Measurements from ENCODE around the gene MBTPS1.
"Not testable (repeated sequence)": the region's sequence is repeated elsewhere in the genome, so short reads cannot be mapped to it uniquely, and the experiment has no call there.

Gene MBTPS1

DNA sequence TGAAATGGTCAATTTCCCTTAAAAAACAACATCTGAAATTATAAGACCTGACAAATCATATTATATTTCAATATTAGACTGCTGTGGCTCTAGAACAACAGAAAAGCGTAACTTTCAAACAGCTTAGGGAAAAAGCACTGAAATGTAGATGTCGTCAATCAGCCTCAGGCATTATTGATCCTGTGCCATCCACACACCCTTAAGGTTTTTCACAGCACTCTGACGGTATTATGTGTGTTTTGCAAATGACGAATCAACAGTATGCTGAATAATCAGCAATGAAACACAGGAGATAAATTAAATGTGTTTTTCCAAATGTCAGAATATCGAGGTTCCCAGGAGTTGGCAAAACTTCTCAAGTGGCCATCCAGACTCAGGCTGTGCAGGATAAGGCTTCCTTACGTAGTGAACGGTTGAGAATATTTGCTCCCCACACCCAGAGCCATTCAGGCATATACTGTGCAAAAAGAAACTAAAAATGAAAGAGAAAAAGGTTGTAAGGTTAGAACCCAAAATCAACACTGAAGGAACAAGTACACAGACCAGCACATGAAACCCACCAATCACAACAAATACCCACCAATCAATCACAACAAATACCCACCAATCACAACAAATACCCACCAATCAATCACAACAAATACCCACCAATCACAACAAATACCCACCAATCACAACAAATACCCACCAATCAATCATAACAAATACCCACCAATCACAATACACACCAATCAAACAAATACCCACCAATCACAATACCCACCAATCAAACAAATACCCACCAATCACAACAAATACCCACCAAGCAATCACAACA, 7.7 kb upstream of the MBTPS1 start:
- Histone ChIP-seq H3K4me1 (ENCODE audit: low read depth, poor library complexity, severe bottlenecking) (peaks cover 20% of the 10 kb centered on the region), H3K4me2 (no peak overlapping the region), H3K36me3 (ENCODE audit: insufficient read depth) (no peaks in the 10 kb centered on the region; the same call in 1 of the 2 replicates), H4K20me1 (ENCODE audit: insufficient read depth) (no peaks in the 10 kb centered on the region), H3K27me3 (ENCODE audit: insufficient read depth, low read depth) (no peaks in the 10 kb centered on the region), H2AFZ (ENCODE audit: low read depth) (no peak overlapping the region), H3K79me2 (ENCODE audit: insufficient read depth, low read depth) (no peaks in the 10 kb centered on the region), H3K4me3 (IDR thresholded peaks at IDR 0.05; ENCODE audit: insufficient read depth, low read depth, low read length) (no peak overlapping the region), H3K9ac (no peak overlapping the region), H3K27ac (no peak overlapping the region)
- TF ChIP-seq, protein P1, sequence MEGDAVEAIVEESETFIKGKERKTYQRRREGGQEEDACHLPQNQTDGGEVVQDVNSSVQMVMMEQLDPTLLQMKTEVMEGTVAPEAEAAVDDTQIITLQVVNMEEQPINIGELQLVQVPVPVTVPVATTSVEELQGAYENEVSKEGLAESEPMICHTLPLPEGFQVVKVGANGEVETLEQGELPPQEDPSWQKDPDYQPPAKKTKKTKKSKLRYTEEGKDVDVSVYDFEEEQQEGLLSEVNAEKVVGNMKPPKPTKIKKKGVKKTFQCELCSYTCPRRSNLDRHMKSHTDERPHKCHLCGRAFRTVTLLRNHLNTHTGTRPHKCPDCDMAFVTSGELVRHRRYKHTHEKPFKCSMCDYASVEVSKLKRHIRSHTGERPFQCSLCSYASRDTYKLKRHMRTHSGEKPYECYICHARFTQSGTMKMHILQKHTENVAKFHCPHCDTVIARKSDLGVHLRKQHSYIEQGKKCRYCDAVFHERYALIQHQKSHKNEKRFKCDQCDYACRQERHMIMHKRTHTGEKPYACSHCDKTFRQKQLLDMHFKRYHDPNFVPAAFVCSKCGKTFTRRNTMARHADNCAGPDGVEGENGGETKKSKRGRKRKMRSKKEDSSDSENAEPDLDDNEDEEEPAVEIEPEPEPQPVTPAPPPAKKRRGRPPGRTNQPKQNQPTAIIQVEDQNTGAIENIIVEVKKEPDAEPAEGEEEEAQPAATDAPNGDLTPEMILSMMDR (conservative IDR thresholded peaks at IDR 0.05; ENCODE audit: low read depth, low read length), result no peak

DNA sequence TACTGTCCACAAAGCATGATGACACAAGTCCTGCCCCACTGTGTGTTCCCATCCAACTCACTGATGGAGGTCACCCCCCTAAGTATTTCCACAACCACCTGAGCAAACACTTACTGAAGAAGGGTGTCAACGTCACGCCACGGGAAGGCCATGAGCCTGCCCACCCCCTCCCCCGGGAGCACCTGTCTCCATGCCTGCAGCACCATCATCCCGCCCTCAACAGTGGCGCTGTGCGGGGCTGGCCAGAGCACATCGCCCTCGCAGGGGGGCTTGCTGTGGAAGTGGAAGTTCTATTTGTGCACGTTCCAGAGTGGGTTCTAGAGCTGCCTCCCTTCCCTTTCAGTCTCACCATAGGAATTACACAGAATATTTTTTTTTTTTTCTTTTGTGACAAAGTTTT, 4.3 kb upstream of the MBTPS1 start:
- Histone ChIP-seq H3K27ac (no peak overlapping the region), H3K4me3 (IDR thresholded peaks at IDR 0.05; ENCODE audit: insufficient read depth, low read depth, low read length) (no peak overlapping the region), H3K79me2 (ENCODE audit: insufficient read depth, low read depth) (peaks cover 2% of the 10 kb centered on the region; the same call in 1 of the 2 replicates), H3K27me3 (ENCODE audit: insufficient read depth, low read depth) (no peaks in the 10 kb centered on the region), H3K4me2 (no peak overlapping the region), H4K20me1 (ENCODE audit: insufficient read depth) (no peaks in the 10 kb centered on the region), H3K4me1 (ENCODE audit: low read depth, poor library complexity, severe bottlenecking) (peaks cover 19% of the 10 kb centered on the region), H2AFZ (ENCODE audit: low read depth) (no peak overlapping the region), H3K36me3 (ENCODE audit: insufficient read depth) (no peaks in the 10 kb centered on the region; the same call in 1 of the 2 replicates), H3K9ac (no peak overlapping the region)
- TF ChIP-seq, protein P1 (conservative IDR thresholded peaks at IDR 0.05; ENCODE audit: low read depth, low read length), result no peak

DNA sequence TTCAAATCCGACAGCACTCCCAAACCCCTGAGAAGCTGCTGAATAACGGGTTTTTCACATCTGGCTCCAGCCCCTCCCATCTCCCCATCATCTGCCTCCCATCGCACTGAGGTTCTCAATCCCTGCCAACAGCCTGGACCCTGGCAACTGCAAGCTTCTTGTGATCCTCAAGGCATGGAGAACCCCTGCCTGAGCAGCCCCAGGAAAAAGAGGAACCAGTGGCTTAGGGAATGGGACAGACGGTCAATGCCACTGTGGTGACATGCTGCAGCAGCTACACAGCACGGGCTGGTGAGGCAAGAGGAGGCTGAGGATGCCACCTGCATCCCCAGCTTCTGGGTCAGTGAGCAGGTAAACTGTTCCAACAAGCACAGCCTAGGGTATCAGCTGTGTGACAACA, 3.3 kb upstream of the MBTPS1 start:
- no peaks in the 10 kb centered on the region; the same call in 1 of the 2 replicates for H3K36me3 ChIP-seq (ENCODE audit: insufficient read depth)
- TF ChIP-seq, protein P1 (conservative IDR thresholded peaks at IDR 0.05; ENCODE audit: low read depth, low read length), result no peak
- H3K4me2 ChIP-seq, result no peak overlapping the region
- H3K4me3 ChIP-seq (IDR thresholded peaks at IDR 0.05; ENCODE audit: insufficient read depth, low read depth, low read length), result no peak overlapping the region
- peaks cover 26% of the 10 kb centered on the region for H3K4me1 ChIP-seq (ENCODE audit: low read depth, poor library complexity, severe bottlenecking)
- H3K27me3 ChIP-seq (ENCODE audit: insufficient read depth, low read depth), result no peaks in the 10 kb centered on the region
- no peak overlapping the region for H3K9ac ChIP-seq
- no peak overlapping the region for H2AFZ ChIP-seq (ENCODE audit: low read depth)
- H3K79me2 ChIP-seq (ENCODE audit: insufficient read depth, low read depth), result peaks cover 12% of the 10 kb centered on the region
- H3K27ac ChIP-seq, result no peak overlapping the region
- no peaks in the 10 kb centered on the region for H4K20me1 ChIP-seq (ENCODE audit: insufficient read depth)

DNA sequence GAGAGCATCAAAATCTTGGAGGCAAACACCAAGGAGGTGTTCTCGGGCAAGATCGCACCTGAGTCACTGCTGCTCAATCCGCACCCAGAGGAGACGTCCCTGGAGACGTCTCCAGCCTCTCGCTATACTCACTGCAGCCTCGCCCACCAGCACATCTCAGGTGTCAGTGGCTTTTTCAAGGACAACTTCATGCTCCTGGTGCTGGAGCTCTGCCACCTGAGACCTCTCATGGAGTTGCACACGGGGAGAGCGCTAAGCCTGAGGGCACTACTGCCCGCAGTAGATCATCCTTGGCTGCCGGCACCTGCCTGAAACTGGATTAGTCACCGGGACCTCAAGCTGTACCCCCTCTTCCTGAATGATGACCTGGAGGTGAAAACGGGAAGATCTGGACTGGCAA, 2.6 kb upstream of the MBTPS1 start:
- H3K4me2 ChIP-seq, result no peak overlapping the region
- H2AFZ ChIP-seq (ENCODE audit: low read depth), result no peak overlapping the region
- TF ChIP-seq, protein P1 (conservative IDR thresholded peaks at IDR 0.05; ENCODE audit: low read depth, low read length), result no peak
- no peaks in the 10 kb centered on the region for H4K20me1 ChIP-seq (ENCODE audit: insufficient read depth)
- H3K4me3 ChIP-seq (IDR thresholded peaks at IDR 0.05; ENCODE audit: insufficient read depth, low read depth, low read length), result no peak overlapping the region
- H3K27ac ChIP-seq, result no peak overlapping the region
- H3K36me3 ChIP-seq (ENCODE audit: insufficient read depth), result no peaks in the 10 kb centered on the region; the same call in 1 of the 2 replicates
- H3K9ac ChIP-seq, result no peak overlapping the region
- H3K79me2 ChIP-seq (ENCODE audit: insufficient read depth, low read depth), result peaks cover 19% of the 10 kb centered on the region
- H3K27me3 ChIP-seq (ENCODE audit: insufficient read depth, low read depth), result no peaks in the 10 kb centered on the region
- peaks cover 23% of the 10 kb centered on the region for H3K4me1 ChIP-seq (ENCODE audit: low read depth, poor library complexity, severe bottlenecking)

DNA sequence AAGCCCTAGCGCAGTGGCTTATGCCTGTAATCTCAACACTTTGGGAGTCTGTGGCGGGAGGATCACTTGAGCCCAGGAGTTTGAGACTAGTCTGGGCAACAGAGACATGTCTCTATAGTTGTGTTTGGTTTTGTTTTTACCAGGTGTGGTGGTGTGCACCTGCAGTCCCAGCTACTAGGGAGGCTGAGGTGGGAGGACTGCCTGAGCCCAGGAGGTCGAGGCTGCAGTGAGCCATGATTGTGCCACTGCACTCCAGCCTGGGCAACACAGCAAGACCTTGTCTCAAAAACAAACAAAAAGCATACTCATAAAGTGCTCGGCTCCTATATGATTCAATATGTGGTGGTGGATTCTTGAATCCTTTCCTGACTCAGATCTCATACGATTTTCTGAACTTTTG, 1.6 kb upstream of the MBTPS1 start:
- H2AFZ ChIP-seq (ENCODE audit: low read depth); H3K27ac ChIP-seq; H3K4me2 ChIP-seq; H3K4me3 ChIP-seq (IDR thresholded peaks at IDR 0.05; ENCODE audit: insufficient read depth, low read depth, low read length); H3K27me3 ChIP-seq (ENCODE audit: insufficient read depth, low read depth); H3K36me3 ChIP-seq (ENCODE audit: insufficient read depth); H3K9ac ChIP-seq; H4K20me1 ChIP-seq (ENCODE audit: insufficient read depth): not testable (repeated sequence)
- H3K4me1 ChIP-seq (ENCODE audit: low read depth, poor library complexity, severe bottlenecking), result peaks cover 29% of the 10 kb centered on the region
- H3K79me2 ChIP-seq (ENCODE audit: insufficient read depth, low read depth), result peaks cover 29% of the 10 kb centered on the region

Measured in KMS-11 (cell line).